HG03571 (cell line): ENCODE measurements around the gene LRP5.
"Not testable (repeated sequence)": the region's sequence is repeated elsewhere in the genome, so short reads cannot be mapped to it uniquely, and the experiment has no call there.

Experiments used
- ATAC-seq: cut with Tn5 transposase; IDR thresholded peaks from one replicate; pipeline ENCODE4 v1.9.1; 2021; ENCODE audit not compliant: unreplicated experiment

Gene LRP5

DNA sequence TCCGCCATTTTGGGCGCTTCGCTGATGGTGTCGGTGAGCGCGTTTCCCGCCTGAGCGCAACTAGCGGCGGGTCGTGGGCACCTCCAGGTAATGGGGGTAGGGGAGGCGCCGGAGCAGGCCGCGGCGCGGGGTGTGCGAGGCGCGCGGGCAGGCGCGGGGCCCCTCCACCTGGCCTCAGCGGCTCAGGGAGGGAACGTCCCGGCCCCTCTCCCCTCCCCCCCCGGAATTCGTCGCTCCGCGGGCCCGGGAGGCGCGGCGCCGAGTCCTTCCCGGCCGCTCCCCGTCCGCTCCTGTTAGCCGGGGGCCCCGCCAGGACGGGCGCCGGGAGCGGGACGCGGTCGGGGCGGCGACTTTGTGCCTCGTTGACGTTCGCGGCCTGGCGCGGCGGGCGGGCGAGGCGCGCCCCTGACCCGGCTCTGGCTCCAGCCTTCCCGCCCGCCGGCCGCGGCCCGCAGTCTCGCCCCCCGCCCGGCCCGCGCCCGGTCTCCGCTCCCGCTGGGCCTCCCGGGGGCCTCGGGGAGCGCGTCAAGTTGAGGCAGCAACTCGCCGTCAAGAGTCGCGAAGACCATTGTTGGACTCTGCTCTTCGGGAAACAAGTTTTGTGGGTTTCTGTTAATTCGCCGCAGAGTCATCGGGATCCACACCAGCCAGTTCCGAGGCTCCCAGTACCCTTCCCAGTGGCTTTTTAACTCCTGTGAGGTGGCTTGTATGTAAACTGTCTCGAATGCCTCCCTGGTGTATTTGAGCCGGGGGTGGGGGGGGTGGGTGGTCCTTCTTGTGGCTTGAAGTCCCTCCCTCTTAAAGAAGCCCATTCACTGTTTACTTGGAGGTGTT is 148.6 kb downstream of the LRP5 start, which contains the start of gene PPP6R3:
PPP6R3 (plus strand) TSS at position 12 of the 834 bp plus-strand sequence. CDS start 76,913 bp downstream, outside the sequence.
- ATAC-seq = peak; percentile 43

DNA sequence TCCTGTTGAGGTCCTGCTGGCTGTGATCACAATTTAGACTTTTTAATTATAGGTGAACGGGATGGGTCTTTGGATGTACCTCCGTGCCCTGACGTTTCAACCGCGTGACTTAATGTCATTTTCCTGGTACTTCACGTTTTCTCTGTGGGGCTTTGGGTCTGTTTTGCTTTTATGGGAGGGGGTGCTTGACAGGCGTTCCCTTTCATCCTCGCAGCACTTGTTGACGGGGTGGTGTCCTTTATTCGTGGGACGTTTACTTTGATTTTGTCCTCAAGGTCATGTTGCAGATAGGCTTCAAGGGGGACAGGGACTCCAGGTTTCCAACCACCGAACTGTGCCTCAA is 149.2 kb downstream of the LRP5 start:
- ATAC-seq = no peak

DNA sequence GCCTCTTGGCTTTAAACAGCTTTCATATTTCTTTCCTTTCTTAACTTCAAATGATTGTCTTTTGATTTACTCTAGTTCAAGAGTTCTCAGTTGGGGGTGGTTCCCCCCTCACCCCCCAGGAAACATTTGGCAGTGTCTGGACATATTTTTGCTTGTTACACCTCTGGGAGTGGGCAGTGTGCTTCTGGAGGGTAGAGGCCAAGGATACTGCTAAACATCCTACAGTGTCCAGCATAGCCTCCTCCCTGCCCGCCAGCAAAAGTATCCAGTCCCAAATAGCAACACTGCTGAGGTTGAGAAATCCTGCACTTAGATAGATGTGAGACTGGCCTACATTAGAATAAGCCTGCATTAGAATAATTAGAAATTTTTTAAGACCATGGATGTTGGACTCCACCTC is 151.3 kb downstream of the LRP5 start:
- no peak for ATAC-seq

DNA sequence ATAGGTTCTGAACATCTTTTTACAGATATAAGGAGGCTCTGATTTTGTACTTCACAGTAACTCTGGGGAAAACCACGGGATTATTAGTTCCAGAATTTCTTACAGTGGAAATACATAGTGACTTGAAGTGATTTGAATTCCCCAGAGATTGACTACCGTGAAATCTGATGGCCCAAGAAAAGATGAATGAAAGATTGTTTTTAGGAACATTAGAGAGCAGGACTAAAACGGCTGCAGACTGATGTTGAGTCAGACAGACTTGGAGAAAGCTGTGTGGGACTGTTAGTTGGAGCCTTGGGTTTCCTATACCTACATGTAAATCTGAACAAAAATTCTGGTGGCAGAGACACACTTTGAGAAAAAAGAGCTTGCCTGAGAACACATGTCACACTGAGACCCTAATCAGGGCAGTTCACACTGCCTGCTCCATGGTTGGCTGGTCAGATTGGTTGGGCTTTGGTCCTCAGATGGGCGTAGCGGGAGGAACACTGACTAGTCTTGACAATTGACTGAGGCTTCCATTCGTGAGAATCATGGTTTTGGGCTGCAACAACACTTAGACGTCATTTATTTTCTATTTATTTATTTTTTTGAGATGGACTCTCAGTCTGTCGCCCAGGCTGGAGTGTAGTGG is 154.9 kb downstream of the LRP5 start:
- no peak for ATAC-seq

DNA sequence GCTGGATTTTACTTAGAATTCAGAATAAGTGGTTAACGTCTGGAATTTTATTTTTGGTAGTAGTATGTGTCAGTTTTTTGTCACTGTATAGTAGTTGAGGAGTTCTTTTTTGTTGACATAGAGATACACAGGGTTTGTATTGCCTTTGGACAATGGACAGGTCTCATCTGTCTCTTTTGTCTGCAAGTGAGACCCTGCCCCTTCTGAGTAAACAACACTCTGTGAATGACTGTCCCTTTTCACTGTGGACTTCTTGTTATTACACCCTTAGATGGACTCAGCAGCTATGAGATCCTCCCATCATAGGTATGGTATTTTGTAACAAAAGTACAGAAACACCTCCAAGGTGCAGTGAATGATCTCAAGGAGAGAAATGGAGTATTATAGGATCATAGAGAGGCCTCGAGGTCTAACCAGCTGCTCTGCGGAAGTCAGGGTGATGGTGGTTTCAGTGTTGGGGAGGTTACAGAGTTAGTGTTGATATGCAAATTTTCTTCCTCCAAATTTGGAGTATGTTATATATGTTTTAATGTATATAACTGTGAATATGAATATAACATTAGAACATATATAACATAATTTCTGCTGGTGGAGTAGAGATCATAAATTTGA is 155.9 kb downstream of the LRP5 start:
- ATAC-seq = no peak

DNA sequence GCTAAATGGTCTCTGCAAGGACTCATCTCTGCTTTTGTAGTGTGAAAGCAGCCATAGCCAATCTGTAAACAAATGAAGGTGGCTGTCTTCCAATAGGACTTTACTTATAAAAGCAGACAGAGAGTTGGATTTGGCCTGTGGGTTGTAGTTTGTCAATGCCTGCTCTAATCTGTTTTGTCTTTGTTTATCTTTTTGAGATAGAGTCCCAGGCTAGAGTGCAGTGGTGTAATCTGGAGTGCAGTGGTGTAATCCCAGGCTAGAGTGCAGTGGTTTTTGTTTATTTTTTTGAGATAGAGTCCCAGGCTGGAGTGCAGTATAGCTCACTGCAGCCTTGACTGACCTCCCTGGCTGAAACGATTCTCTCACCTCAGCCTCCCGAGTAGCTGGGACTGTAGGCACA is 156.7 kb downstream of the LRP5 start:
- ATAC-seq = no peak

DNA sequence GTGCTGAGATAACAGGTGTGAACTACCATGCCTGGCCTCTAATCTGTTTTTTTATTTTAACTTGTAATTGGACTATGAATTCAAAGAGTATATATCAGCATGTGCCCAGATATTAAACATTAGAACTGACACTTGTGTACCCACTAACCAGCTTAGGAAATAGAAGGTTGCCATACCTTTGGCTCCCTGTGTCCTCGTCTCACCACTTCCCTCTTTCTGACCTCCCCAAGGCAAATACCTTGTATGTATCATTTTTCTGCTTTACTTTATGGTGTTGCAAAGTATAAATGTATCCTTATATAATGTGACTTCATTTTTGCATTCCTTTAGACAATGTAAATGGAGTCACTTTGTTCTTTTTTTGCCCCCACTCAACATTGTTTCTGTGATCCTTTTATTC is 157.3 kb downstream of the LRP5 start:
- no peak for ATAC-seq

DNA sequence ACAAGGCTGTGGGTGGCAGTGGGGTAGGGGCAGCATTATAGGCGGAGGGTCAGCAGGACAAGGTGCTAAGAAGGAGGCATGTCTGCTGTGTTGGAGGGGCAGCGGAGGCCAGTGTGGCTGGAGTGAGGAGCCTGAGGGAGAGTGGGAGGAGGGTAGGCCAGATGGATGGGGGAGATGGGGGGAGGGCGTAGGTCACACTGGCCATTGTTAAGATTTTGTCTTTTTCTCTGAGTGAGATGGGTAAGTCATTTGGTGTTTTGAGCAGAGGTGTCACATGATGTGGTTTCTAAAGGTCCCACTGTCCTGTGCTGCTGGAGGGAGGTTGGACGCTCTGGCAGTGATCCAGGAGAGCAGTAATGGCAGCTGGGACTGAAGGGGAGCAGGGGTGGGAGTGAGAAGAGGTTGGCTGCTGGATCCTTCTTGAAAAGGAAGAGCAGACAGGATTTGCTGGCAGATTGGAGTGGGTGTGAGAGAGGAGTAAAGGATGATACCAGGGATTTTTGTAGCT is 158.0 kb downstream of the LRP5 start:
- no peak for ATAC-seq

DNA sequence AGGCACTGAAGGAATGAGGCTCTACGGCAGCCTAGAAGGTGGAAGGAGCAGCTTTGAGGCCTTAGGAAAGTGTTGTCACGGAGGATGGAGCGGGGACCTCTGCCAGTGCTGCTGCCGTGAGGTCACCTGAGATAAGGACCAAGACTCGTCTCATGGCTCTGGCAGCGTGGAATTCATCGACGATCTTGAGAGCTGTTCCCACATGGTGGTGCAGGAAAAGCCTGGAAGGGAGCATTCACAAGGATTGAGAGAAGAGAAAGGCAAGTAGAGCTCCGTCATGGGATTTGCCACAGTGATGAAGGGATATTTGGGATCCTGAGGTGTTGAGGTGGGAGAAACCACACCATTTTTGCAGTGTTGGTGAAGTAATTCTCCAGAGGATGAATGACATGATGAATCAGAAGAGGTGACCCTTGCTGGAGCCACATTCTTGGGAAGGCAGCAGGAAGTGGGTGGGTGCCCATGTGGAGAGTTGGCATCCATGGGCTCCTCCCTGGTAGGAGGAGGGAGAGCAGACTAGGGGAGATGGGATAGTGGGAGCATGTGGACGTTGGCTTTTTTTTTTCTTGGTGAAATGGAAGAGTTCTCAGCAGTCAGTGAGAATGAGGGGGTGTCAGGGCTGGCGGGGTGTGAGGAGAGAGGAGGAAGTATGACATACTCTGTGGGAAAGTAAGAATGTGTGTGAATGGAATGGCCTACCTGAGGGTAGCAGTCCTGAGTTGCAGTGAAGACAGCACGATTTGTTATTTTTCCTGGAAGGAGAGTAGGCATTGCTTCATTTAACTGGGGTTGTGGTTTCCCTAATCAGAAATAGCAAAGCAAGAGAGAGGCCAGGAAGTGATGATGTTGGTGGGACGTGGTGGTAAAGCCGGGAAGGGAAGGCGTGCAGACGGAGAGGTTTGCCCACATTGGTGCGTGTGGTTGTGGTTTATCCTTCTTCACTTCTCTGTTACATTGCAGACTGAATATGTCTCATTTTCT is 159.3 kb downstream of the LRP5 start:
- ATAC-seq = no peak

DNA sequence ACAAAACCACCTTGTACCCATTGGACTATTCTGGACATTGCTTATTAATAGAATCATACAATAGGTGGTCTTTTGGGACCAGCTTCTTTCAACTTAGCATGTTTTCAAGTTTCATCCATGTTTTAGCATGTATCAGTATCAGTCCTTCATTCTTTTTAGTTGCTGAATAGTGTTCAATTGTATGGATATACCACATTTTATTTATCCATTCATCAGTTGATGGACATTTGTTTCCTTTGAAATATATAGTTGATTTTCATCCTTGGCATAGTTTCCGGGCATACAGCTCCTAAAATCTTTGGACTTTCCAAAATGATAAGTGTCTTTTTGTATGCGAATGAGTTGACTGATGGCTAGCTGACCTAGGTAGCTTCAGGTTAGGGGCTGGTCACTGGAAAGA is 160.4 kb downstream of the LRP5 start:
- no peak for ATAC-seq

DNA sequence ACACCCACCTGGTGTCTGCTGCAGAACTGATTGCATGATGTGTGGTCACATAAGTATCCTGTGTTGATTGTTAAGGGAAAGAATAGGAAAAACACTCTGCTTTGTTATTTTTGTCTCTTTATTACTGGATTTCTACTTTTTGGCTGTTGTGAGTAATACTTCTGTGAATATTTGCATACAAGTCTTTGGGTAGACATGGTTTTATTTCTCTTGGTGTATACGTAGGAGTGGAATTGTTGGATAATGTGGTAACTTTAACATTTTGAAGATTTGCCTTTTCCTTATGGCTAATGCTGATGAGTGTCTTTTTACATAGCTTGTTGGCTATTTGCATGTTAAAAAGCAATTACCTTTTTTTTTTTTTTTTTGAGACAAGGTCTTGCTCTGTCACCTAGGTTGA is 161.3 kb downstream of the LRP5 start:
- no peak for ATAC-seq

DNA sequence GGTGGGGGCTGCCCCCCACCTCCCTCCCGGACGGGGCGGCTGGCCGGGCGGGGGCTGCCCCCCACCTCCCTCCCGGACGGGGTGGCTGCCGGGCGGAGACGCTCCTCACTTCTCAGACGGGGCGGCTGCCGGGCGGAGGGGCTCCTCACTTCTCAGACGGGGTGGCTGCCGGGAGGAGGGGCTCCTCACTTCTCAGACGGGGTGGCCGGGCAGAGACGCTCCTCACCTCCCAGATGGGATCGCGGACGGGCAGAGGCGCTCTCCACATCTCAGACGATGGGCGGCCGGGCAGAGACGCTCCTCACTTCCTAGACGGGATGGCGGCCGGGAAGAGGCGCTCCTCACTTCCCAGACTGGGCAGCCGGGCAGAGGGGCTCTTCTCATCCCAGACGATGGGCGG is 163.2 kb downstream of the LRP5 start:
- not testable (repeated sequence) for ATAC-seq

DNA sequence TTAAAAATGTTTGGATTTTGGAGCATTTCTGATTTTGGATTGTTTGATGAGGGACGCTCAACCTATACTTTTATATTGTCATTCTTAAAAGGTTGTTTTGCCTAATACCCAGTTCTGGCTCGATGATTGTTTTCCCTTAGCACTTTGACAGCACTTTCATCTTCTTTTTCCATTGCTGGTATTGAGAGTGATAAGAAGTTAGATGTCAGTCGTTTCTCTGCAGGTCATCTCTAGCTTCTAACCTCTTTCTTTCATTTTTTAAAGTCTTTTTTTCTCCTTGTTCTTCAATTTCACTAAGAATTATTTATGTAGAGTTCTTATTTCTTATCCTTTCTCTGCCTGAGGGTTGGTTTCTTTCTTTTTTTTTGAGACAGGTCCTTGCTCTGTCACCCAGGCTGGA is 167.0 kb downstream of the LRP5 start:
- no peak for ATAC-seq

DNA sequence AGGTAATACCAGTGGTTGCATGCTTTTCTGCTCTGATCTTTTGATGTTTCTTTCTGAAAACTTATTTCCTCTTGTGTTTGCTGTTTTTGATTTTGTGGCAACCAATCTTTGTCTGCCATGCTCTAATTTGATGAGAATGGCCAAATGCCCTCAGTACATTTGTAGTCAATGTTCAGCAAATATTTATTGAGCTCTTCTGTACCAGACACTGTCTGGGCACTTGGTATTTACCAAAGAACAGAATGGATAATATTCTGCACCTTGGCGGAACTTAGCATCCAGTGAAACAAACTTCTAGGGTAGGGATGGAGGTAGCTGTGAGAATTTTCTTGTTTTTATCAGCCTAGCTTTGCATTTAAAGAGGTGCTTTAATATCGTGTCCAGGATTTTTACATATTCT is 167.8 kb downstream of the LRP5 start:
- ATAC-seq = no peak

DNA sequence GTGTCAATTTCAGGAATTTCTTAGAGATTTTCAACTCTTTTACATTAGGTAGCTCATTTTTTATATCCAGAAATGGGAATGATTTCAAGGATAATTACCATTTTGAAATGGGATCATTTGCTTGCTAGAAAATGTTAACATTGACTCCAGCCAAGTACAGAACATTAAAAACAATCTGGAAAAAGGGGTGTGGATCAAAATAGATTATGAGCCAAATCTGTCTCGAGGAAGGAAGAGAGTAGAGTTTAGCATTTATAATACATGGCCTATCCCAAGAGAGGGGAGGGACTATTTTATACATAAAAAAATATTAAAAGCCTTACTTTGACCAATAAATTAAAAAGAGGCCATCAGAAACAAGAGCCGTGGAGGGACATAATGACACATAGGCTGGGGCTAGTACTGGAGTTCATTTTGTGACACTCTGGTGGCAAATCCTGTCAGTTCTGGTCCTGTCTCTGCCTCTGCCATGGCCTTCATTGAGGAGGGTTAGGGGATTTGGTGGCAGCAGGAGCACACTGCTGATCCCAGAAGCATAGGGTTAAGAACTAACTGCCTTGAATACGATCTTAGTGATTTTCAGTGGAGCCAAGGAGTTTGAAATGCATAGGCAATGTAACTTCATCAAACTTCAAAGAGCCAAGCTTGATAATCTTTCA is 168.6 kb downstream of the LRP5 start:
- ATAC-seq = no peak

DNA sequence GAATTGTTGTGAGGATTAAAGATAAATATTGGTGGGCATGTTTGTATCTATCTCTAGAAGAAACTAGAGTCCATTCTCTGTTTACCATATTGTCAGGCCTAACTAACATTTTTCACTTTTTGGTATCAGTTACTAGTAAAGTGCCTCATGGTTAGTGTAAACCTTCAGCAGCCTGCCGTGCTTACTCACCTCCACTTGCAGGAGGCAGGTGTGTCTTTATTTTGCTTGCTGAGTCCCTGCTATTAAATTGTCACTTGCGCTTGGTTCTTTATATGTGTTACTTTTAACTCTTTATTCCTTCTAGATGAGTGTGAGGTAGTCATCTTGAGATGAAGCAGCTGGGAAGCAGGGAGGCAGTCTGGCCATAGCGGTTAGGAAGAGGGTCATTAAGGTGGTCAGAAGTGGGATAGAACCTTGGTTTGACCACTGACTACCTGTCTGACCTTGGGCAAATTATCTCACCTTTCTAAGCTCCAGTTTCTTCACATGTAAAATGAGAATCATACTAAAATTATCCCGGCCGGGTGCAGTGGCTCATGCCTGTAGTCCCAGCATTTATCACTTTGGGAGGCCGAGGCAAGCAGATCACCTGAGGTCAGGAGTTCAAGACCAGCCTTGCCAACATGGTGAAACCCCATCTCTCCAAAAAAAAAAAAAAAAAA is 169.3 kb downstream of the LRP5 start:
- ATAC-seq = no peak

DNA sequence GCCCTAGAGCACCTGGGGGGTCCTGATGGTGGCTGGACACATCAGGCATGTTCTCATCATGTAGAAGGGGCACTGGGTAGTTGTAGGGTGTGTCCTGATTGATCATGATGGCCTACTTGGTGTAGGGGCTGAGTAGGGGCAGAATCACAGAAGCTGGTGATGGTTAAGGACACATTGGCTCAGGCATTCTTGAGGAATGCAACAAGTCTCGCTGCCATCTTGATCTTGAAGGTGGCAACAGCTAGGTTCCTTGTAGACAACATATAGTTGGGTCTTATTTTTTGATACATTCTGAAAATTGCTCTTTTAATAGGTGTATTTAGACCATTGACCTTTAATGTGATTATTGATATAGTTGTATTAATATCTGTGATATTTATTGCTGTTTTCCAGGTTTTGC is 176.2 kb downstream of the LRP5 start:
- ATAC-seq = no peak

DNA sequence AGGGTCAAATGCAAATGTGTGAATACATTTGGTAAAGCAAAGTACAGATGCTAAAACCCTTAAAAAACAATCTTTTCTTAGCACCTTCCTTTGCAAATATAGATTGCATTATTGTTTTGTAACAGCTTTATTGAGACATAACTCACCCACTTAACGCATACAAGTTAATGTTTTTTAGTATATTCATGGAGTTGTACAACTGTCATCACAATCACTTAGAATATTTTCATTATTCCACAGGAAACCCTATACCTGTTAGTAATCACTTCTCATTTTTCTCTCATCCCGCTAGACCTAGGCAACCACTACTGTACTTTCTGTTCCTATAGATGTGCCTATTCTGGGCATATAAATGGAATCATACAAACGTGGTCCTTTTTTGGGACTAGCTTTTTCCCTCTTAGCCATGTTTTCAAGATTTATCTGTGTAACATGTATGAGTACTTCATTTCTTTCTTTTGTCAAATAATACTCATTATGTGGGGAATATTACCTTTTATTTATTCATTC is 182.9 kb downstream of the LRP5 start:
- ATAC-seq = no peak

DNA sequence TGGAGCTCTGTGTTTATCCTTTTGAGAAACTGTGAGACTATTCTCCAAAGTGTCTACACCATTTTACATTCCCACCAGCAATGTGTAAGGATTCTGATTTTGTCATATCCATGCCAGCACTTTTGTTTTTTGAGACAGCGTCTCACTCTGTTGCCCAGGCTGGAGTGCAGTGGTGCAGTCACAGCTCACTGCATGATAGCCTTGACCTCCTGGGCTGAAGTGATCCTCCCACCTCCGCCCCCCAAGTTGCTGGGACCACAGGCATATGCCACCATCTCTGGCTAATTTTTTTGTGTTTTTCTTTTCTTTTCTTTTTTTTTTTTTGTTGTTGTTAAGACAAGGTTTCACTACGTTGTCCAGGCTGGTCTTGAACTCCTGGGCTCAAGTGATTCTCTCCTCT is 183.5 kb downstream of the LRP5 start:
- ATAC-seq = no peak

DNA sequence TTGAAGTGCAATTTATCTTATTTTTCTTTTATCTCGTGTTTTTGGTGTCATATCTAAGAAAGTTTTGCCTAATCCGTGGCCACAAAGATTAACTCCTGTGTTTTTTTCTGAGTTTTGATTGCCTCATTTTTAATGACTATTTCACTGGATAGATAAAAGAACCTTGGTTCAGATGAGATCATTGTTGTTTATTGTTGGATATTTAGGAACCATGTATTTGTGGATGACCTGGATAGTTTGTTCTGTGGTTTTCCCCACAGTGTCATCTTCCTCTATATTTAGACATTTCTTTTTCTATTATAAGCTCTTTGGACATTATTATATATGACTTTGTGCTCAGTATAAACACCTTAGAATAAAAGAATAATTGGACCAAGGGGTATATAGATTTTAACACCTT is 185.4 kb downstream of the LRP5 start:
- ATAC-seq = no peak
